Liver (tissue), 9 donors: Measurements from ENCODE around the gene ABCC3. TPM values are rescaled to one million over a fixed set of nuclear protein-coding genes. Genes with fewer than 3 reads are reported as not detected.

ENCODE experiments used
- DNase-seq: peaks from one replicate; pipeline ENCODE4 v3.0.0-alpha.2; 2017; ENCODE audit warnings: low spot score
- H3K27ac ChIP-seq, 2 donors: one replicate each; pipeline ENCODE4 v1.7.0; 2013; ENCODE audit warnings: inconsistent platforms in 2 of 2, low read length in 2 of 2, control low read depth in 1 of 2, low read depth in 1 of 2, mild to moderate bottlenecking in 1 of 2
- H3K27me3 ChIP-seq, 4 donors: one replicate each; pipeline versions ENCODE4 v1.6.1 to v1.7.0; 2013; ENCODE audit warnings: low read length in 3 of 4, inconsistent platforms in 1 of 4, mild to moderate bottlenecking in 1 of 4, moderate library complexity in 1 of 4; ENCODE audit not compliant: control insufficient read depth in 4 of 4, insufficient read depth in 4 of 4
- H3K36me3 ChIP-seq, 4 donors: one replicate each; pipeline versions ENCODE4 v1.6.1 to v1.7.0; 2013; ENCODE audit warnings: low read length in 3 of 4, mild to moderate bottlenecking in 3 of 4, low read depth in 1 of 4, moderate library complexity in 1 of 4; ENCODE audit not compliant: control insufficient read depth in 4 of 4, insufficient read depth in 3 of 4
- H3K4me1 ChIP-seq, 4 donors: one replicate each; pipeline versions ENCODE4 v1.6.1 to v1.7.0; 2013; ENCODE audit warnings: low read length in 3 of 4, mild to moderate bottlenecking in 3 of 4, moderate library complexity in 1 of 4; ENCODE audit not compliant: control insufficient read depth in 4 of 4, insufficient read depth in 4 of 4
- H3K4me3 ChIP-seq, 3 donors: one replicate each; pipeline versions ENCODE4 v1.6.1 to v1.7.0; 2013; ENCODE audit warnings: low read length in 3 of 3, control low read depth in 1 of 3, low read depth in 1 of 3, mild to moderate bottlenecking in 1 of 3
- H3K9ac ChIP-seq, 2 donors: one replicate each; pipeline ENCODE4 v1.7.0; 2013; ENCODE audit warnings: low read length in 2 of 2, mild to moderate bottlenecking in 2 of 2, moderate library complexity in 2 of 2, control low read depth in 1 of 2, low read depth in 1 of 2
- H3K9me3 ChIP-seq, 4 donors: one replicate each; pipeline versions ENCODE4 v1.6.1 to v1.7.0; 2013; ENCODE audit warnings: low read length in 3 of 4; ENCODE audit not compliant: control insufficient read depth in 4 of 4
- ATF3 ChIP-seq: IDR thresholded peaks from 2 replicates; pipeline ENCODE4 v1.6.1; 2016; ENCODE audit warnings: antibody characterized with exemption
- CTCF ChIP-seq: fragments of 150-350 bp; IDR thresholded peaks from 2 replicates; pipeline ENCODE4 v1.5.1; 2017; ENCODE audit warnings: improper control_type of control experiment, low read depth, low read length; ENCODE audit not compliant: missing input control
- EGR1 ChIP-seq, 2 donors: IDR thresholded peaks; 2 replicates each; pipeline ENCODE4 v1.6.1; 2016 to 2018; ENCODE audit warnings: antibody characterized with exemption in 2 of 2, low read depth in 2 of 2
- FOXA1 ChIP-seq: IDR thresholded peaks from 2 replicates; pipeline ENCODE4 v1.6.1; 2016; ENCODE audit warnings: antibody characterized with exemption
- FOXA2 ChIP-seq: IDR thresholded peaks from 2 replicates; pipeline ENCODE4 v1.6.1; 2016; ENCODE audit warnings: antibody characterized with exemption
- GABPA ChIP-seq, 2 donors: IDR thresholded peaks in 1 of 2; conservative IDR thresholded peaks in 1 of 2; 2 replicates each; pipeline ENCODE4 v1.6.1; 2016; ENCODE audit warnings: antibody characterized with exemption in 2 of 2, mild to moderate bottlenecking in 1 of 2, moderate library complexity in 1 of 2
- JUND ChIP-seq, 2 donors: IDR thresholded peaks; 2 replicates each; pipeline ENCODE4 v1.6.1; 2016; ENCODE audit warnings: antibody characterized with exemption in 2 of 2
- NR2F2 ChIP-seq: IDR thresholded peaks from 2 replicates; pipeline ENCODE4 v1.6.1; 2016; ENCODE audit warnings: antibody characterized with exemption
- REST ChIP-seq: IDR thresholded peaks from 2 replicates; pipeline ENCODE4 v1.6.1; 2016; ENCODE audit warnings: antibody characterized with exemption, mild to moderate bottlenecking
- SP1 ChIP-seq: IDR thresholded peaks from 2 replicates; pipeline ENCODE4 v1.6.1; 2018; ENCODE audit warnings: antibody characterized with exemption, mild to moderate bottlenecking
- TAF1 ChIP-seq: conservative IDR thresholded peaks from 2 replicates; pipeline ENCODE4 v1.6.1; 2016; ENCODE audit warnings: antibody characterized with exemption, mild to moderate bottlenecking
- YY1 ChIP-seq: IDR thresholded peaks from 2 replicates; pipeline ENCODE4 v1.6.1; 2016; ENCODE audit warnings: antibody characterized with exemption, mild to moderate bottlenecking
- ZBTB33 ChIP-seq: IDR thresholded peaks from 2 replicates; pipeline ENCODE4 v1.6.1; 2016; ENCODE audit warnings: antibody characterized with exemption
- WGBS: extraction: QIAGEN DNeasy Blood & Tissue Kit; methylation state at CpG from one replicate; pipeline ENCODE4 v1.1.7; 2013; 5-methylcytosine and 5-hydroxymethylcytosine counted together
- polyA plus RNA-seq, 2 donors: library from polyadenylated mRNA; stranded (reverse) in 1 of 2; unstranded in 1 of 2; fragments of 200-250 nt in 1 of 2; fragments of >200 nt in 1 of 2; fragmentation: Nextera tagmentation in 1 of 2; extraction: Ambion mirVana in 1 of 2; gene quantifications; one replicate each; pipeline versions ENCODE4 v1.2.1 to v1.2.3, GENCODE V29; 2013 to 2015
- total RNA-seq, 2 donors: library from RNA; depleted of rRNA; stranded (reverse); fragments of >200 nt; gene quantifications; one replicate each; pipeline ENCODE4 v1.2.3, GENCODE V29; 2014
- donor health status: healthy.
- donor health status: healthy.
- donor health status: healthy.
- donor health status: healthy.
- donor health status: healthy.

The ABCC3 gene
- total and polyA plus RNA-seq, 4 donors: 10.5 to 197 (median 80.5) TPM

- H3K4me3 ChIP-seq: no peak overlapping the region
Measured at GRCh38 chr17:50645748-50646682, 11.3 kb downstream of the ABCC3 start.

More at GRCh38 chr17:50645748-50646682, 11.3 kb downstream of the ABCC3 start:
- no peaks in the 10 kb centered on the region for H3K9me3 ChIP-seq
- H3K4me1 ChIP-seq: peaks cover 8 to 22% (median 15%) of the 10 kb centered on the region in 4 donors
- H3K36me3 ChIP-seq: peaks cover 0 to 4% (median 0%) of the 10 kb centered on the region in 4 donors
- H3K9ac ChIP-seq: no peak overlapping the region
- 94% methylated on average over 3 of the region's 3 CpGs for WGBS
- DNase-seq: no peak
- TF ChIP-seq GABPA (IDR thresholded peaks at IDR 0.05 in 1 of 2, conservative IDR thresholded peaks at IDR 0.05 in 1 of 2) (no peak), FOXA1 (no peak), YY1 (no peak), ZBTB33 (no peak), EGR1 (IDR thresholded peaks at IDR 0.05; ENCODE audit: low read depth in 2 of 2) (no peak), CTCF (no peak), NR2F2 (no peak), JUND (IDR thresholded peaks at IDR 0.05) (no peak), FOXA2 (no peak), SP1 (no peak), ATF3 (no peak), REST (no peak), TAF1 (no peak)
- no peaks in the 10 kb centered on the region for H3K27me3 ChIP-seq
- H3K27ac ChIP-seq: no peak overlapping the region
